Tibial nerve (tissue), 3 donors: Measurements from ENCODE around the gene NFKBIA.
"Not testable (repeated sequence)": the region's sequence is repeated elsewhere in the genome, so short reads cannot be mapped to it uniquely, and the experiment has no call there.

Experiments
- CTCF ChIP-seq, 5 experiments: fragments of 200-600 bp in 3 of 5; fragments of 450-650 bp in 2 of 5; sonication (generic) in 3 of 5; IDR thresholded peaks; one replicate each; pipeline ENCODE4 v1.5.1; 2016 to 2019; ENCODE audit warnings: antibody characterized with exemption in 5 of 5, mild to moderate bottlenecking in 3 of 5, moderate library complexity in 2 of 5
- POLR2A ChIP-seq, 2 donors: fragments of 450-650 bp; IDR thresholded peaks; one replicate each; pipeline ENCODE4 v1.6.1; 2017; ENCODE audit warnings: antibody characterized with exemption in 2 of 2, mild to moderate bottlenecking in 2 of 2, moderate library complexity in 2 of 2

GRCh38 chr14:35373208-35373607 is 31.3 kb downstream of the NFKBIA start:
- TF ChIP-seq CTCF, POLR2A (IDR thresholded peaks at IDR 0.05): not testable (repeated sequence)
